Measurements from ENCODE around the gene NCAPG.

- TF ChIP-seq POLR2AphosphoS5 (IDR thresholded peaks at IDR 0.05; ENCODE audit: low read depth, low read length) (no peak), REST (IDR thresholded peaks at IDR 0.05; ENCODE audit: insufficient read depth in 1 of 2, low read depth in 2 of 2, low read length in 2 of 2) (no peak)
Measured at GRCh38 chr4:17889692-17890091, 78.9 kb downstream of the NCAPG start.
